Left ventricle myocardium inferior (tissue), 1 donor: ENCODE results near the gene MUC5AC. TPM values are rescaled to one million over a fixed set of nuclear protein-coding genes. Genes with fewer than 3 reads are reported as not detected.
A peak's percentile ranks its signal among the peaks of the same experiment; 100 is the strongest.

Experiments
- DNase-seq: peaks from one replicate; pipeline ENCODE4 v3.0.0-alpha.2; 2020
- H3K27ac ChIP-seq: fragments of 200-600 bp; replicated peaks from 2 replicates; pipeline ENCODE4 v1.8.0; 2021
- H3K27me3 ChIP-seq: fragments of 200-600 bp; 2 replicates; pipeline ENCODE4 v1.8.0; 2021; ENCODE audit warnings: low read depth
- H3K36me3 ChIP-seq: fragments of 200-600 bp; 2 replicates; pipeline ENCODE4 v1.8.0; 2021
- H3K4me1 ChIP-seq: fragments of 200-600 bp; 2 replicates; pipeline ENCODE4 v1.8.0; 2021
- H3K4me3 ChIP-seq: fragments of 200-600 bp; 2 replicates; pipeline ENCODE4 v1.8.0; 2021; ENCODE audit warnings: mild to moderate bottlenecking, moderate library complexity
- H3K9me3 ChIP-seq: fragments of 200-600 bp; replicated peaks from 2 replicates; pipeline ENCODE4 v1.8.0; 2021
- CTCF ChIP-seq: fragments of 200-600 bp; IDR thresholded peaks from 2 replicates; pipeline ENCODE4 v1.8.0; 2021; ENCODE audit warnings: antibody characterized with exemption, mild to moderate bottlenecking, borderline replicate concordance
- intact Hi-C: fragments of 100-400 bp; cut with micrococcal nuclease; formaldehyde crosslinking; loops from one replicate; pipeline ENCODE4 v1.11.0; 2022
- total RNA-seq: library from RNA; stranded (reverse); fragmentation: NEBNext Ultra II Directional; extraction: Animal tissue kit (Norgen Biotek cat#: 25700); gene quantifications from one replicate; pipeline ENCODE4 v1.2.1, GENCODE V29; 2021
- donor health status: DM: no; HTN: yes; CAD: no; lungs with severe emphysema.

MUC5AC gene
- total RNA-seq, 1 donor from 2014 or later, result not detected

GRCh38 chr11:1176224-1177019 lies 18.7 kb downstream of the MUC5AC start:
- Histone ChIP-seq H3K27ac (no peak overlapping the region), H3K36me3 (no peaks in the 10 kb centered on the region), H3K4me3 (no peak overlapping the region), H3K27me3 (peaks cover 52% of the 10 kb centered on the region), H3K9me3 (no peaks in the 10 kb centered on the region), H3K4me1 (no peaks in the 10 kb centered on the region)
- intact Hi-C loops, result no loop called here
- DNase-seq, result no peak
- TF ChIP-seq CTCF, result no peak

GRCh38 chr11:1177020-1177770 lies 19.4 kb downstream of the MUC5AC start:
- H3K27me3 ChIP-seq, result peaks cover 58% of the 10 kb centered on the region
- H3K36me3 ChIP-seq, result no peaks in the 10 kb centered on the region
- no peak overlapping the region for H3K4me3 ChIP-seq
- no peaks in the 10 kb centered on the region for H3K9me3 ChIP-seq
- TF ChIP-seq CTCF, result no peak
- H3K4me1 ChIP-seq, result no peaks in the 10 kb centered on the region
- no peak overlapping the region for H3K27ac ChIP-seq
- DNase-seq, result peak; percentile 10
- intact Hi-C loops, result no loop called here

GRCh38 chr11:1177771-1178090 lies 20.0 kb downstream of the MUC5AC start:
- no peak for DNase-seq
- H3K27ac ChIP-seq, result no peak overlapping the region
- intact Hi-C loops, result no loop called here
- TF ChIP-seq CTCF, result no peak
- peaks cover 60% of the 10 kb centered on the region for H3K27me3 ChIP-seq
- no peaks in the 10 kb centered on the region for H3K36me3 ChIP-seq
- H3K4me3 ChIP-seq, result no peak overlapping the region
- H3K9me3 ChIP-seq, result no peaks in the 10 kb centered on the region
- no peaks in the 10 kb centered on the region for H3K4me1 ChIP-seq

GRCh38 chr11:1178201-1178885 lies 20.6 kb downstream of the MUC5AC start:
- no peak for TF ChIP-seq CTCF
- DNase-seq, result peak; percentile 5
- H3K27me3 ChIP-seq, result peaks cover 60% of the 10 kb centered on the region
- no peaks in the 10 kb centered on the region for H3K9me3 ChIP-seq
- H3K4me3 ChIP-seq, result no peak overlapping the region
- intact Hi-C loops, result no loop called here
- H3K27ac ChIP-seq, result no peak overlapping the region
- no peaks in the 10 kb centered on the region for H3K36me3 ChIP-seq
- no peaks in the 10 kb centered on the region for H3K4me1 ChIP-seq

- DNase-seq, result peak; percentile 8
- Histone ChIP-seq H3K36me3 (no peaks in the 10 kb centered on the region), H3K27ac (no peak overlapping the region), H3K9me3 (no peaks in the 10 kb centered on the region), H3K27me3 (peaks cover 60% of the 10 kb centered on the region), H3K4me3 (no peak overlapping the region), H3K4me1 (no peaks in the 10 kb centered on the region)
- intact Hi-C loops, result no loop called here
- no peak for TF ChIP-seq CTCF
Observed at GRCh38 chr11:1178906-1179305, 21.2 kb downstream of the MUC5AC start.
